HG03442 (cell line): ENCODE measurements around the gene RB1.
"Not testable (repeated sequence)": the region's sequence is repeated elsewhere in the genome, so short reads cannot be mapped to it uniquely, and the experiment has no call there.

Experiments used
- ATAC-seq: cut with Tn5 transposase; IDR thresholded peaks from one replicate; pipeline ENCODE4 v1.9.1; 2021; ENCODE audit warnings: mild to moderate bottlenecking, moderate library complexity; ENCODE audit not compliant: unreplicated experiment

Gene RB1

DNA sequence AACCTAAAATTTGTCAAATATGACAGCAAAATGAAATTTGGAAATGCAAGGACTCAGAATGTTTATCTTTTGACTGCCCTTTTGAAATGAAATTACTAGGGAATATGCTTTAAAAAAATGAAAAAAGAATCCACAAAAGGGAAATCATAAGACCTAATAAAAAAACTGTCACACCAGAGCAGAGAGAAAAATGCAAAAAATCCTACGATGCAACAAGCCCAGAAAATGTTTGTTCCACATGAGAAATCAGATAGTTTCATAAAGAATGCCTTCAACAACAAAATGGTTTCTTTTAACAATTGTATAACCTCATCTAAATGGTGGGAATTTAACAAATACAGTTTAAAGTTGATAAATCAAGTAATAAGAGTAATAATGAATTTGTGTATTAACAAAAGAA is 101.4 kb downstream of the RB1 start:
- ATAC-seq = no peak

- no peak for ATAC-seq
Observed at GRCh38 chr13:48405875-48406274, 102.3 kb downstream of the RB1 start.

GRCh38 chr13:48410199-48410598 is 106.6 kb downstream of the RB1 start:
- ATAC-seq = no peak

- no peak for ATAC-seq
Observed at GRCh38 chr13:48411147-48411794, 107.7 kb downstream of the RB1 start.

- ATAC-seq = no peak
Observed at GRCh38 chr13:48411841-48412531, 108.4 kb downstream of the RB1 start.

- no peak for ATAC-seq
Observed at GRCh38 chr13:48412881-48413351, 109.4 kb downstream of the RB1 start, which contains the start of gene LPAR6. TSS of gene LPAR6 (minus strand) at chr13:48413113. CDS start at chr13:48412423, 690 bp downstream.

DNA sequence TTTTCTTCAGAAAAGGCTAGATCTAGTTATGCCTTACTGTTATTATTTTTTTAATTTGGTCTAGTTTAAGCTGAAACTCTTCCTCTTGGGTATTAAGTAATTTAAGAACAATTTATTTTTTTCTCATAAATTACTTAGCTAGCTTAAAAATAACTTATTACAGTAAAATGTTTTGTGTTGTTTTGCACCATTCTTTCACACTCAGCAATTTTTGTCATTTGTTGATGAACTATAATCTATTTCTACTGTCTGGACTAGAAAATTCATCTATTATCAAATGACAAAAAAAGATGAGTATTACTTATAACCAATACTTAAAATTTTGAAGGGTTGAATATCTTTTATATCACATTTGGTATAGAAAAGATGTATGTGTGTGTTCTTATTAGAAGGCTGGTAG is 111.0 kb downstream of the RB1 start:
- no peak for ATAC-seq

DNA sequence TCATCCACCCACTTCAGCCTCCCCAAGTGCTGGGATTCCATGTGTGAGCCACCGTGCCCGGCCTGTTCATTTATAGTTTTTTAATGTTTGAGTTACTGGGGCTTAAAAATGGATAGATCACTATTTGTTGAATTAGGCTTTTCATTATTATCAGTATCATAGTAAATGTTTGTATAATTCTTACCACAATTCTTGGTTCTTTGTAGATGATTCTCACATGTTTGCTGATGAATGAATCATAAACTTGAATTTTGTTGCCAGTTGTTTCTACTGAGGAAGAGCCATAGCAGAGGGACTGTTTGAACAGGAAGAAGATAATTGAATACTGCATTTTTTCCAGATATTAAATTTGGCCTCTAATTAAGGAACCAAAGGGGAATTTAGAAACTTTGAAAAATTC is 112.0 kb downstream of the RB1 start:
- ATAC-seq = no peak

DNA sequence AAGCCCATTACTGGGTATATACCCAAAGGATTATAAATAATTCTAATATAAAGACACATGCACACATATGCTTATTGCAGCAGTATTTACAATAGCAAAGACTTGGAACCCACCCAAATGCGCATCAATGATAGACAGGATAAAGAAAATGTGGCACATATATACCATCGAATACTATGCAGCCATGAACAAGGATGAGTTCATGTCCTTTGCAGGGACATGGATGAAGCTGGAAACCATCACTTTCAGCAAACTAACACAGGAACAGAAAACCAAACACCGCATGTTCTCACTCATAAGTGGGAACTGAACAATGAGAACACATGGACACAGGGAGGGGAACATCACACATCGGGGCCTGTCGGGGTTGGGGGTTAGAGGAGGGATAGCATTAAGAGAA is 118.5 kb downstream of the RB1 start:
- ATAC-seq = not testable (repeated sequence)

DNA sequence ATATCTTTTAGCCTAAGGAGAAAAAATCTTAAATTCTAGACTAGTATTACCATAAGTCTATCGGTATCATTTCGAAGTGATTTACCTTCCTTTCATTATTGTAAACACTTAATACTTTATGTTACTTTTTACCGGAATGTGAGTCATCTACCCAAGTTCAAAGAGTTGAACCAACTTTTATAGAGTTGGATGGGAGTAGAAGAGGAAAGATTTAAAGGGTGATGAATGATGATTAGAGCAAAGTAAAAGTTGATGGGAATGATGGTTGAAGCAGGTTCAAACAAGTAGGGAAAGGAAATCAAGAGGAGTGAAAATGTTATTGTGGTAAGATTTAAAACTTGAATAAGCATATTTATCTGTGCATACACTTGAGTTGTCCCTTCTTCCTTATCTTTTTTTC is 120.7 kb downstream of the RB1 start:
- no peak for ATAC-seq

GRCh38 chr13:48426052-48426451 is 122.5 kb downstream of the RB1 start:
- ATAC-seq = no peak

DNA sequence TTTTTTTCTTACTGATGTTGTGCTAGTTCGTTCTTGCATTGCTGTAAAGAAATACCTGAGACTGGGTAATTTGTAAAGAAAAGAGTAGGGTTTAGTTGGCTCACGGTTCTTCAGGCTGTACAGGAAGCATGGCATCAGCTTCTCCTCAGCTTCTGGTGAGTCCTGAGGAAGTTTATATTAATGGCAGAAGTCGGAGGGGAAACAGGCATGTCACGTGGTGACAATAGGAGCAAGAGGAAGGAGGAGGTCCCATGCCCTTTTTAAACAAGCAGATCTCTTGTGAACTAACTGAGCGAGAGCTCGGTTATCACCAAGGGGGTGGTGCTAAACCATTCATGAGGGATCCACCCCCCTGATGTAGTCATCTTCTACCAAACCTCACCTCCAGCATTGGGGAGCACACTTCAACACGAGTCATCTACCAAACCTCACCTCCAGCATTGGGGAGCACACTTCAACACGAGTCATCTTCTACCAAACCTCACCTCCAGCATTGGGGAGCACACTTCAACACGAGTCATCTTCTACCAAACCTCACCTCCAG is 123.3 kb downstream of the RB1 start:
- ATAC-seq = not testable (repeated sequence)

DNA sequence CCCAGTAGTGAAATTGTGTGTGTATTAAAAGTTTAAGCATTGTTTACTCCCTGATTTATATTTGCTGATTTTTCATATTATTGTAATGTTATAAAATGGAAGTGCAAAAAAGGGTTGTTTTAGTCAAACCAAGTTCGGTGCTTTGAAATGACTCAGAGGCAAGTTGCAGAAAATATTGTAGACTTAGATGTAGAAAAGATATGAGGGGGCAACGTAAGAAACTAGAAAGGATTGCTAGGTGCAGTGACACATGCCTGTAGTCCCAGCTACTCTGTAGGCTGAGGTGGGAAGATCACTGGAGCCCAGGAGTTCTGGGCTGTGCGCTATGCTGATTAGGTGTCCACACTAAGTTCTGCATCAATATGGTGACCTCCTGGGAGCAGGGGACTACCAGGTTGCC is 125.5 kb downstream of the RB1 start:
- ATAC-seq = no peak

DNA sequence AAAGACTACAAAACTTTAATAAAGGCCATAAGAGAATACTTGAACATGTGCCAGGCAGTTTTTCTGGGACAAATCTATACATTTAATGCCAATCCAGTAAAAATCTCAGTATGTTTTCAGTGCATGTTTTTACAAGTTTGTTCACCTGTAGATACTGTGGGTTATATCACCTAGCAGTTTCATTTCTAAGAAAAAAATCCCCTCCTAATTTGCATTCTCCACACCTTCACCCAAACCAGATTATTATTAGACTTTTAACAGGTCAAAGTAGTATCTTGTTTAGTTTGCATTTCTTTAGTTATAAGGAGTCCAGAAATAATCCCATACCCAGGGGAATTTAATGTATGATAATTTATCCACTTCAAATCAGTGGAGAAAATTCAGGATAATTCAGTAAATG is 126.3 kb downstream of the RB1 start:
- ATAC-seq = peak; percentile 70

GRCh38 chr13:48431431-48431830 is 127.9 kb downstream of the RB1 start:
- no peak for ATAC-seq

DNA sequence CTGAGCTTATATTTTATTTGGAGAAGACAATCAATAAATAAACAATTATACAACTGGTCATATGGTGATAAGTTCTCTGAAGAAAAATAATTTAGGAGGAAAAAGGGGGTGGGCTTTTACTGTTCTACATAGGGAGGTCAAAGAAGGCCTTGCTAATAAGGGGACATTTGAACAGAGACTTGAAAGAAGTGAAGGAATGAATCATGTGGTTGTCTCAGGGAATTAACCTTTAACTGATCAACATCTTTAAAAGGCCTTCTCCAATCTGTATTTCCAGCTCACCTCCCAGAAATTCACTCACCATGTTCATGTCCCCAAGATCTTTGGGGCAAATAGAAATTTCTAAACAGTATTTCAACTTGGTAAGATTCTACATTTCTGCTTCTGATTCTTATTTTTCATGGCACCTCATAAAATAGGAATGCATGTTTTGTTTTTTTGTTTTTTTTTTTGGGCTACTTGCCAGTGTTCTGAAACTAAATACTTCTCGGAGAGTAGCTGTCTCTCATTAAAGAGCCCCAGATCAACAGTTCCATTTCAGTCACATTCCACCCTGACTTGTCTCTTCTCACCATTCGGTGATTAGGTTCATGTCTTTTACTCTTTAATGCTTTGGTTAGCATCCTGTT is 128.6 kb downstream of the RB1 start:
- ATAC-seq = no peak

DNA sequence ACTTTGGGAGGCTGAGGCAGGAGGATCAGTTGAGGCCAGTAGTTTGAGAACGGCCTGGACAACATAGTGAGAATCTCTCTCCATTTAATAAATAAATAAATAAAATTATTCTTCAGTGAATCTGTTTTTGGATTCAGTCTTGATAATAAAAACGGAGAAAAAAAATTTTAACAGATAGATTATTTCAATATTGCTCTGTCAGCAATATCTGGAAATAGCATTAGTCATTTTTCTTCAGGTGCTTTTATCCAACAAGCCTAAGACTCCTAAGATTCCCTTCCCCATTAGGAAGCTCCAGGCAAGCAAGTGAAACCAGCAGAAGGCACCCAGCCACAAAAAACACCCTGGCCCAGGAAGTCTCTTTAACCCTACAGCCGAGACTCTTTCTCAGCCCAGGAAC is 130.6 kb downstream of the RB1 start:
- ATAC-seq = no peak

- no peak for ATAC-seq
Observed at GRCh38 chr13:48436661-48437288, 133.2 kb downstream of the RB1 start.

DNA sequence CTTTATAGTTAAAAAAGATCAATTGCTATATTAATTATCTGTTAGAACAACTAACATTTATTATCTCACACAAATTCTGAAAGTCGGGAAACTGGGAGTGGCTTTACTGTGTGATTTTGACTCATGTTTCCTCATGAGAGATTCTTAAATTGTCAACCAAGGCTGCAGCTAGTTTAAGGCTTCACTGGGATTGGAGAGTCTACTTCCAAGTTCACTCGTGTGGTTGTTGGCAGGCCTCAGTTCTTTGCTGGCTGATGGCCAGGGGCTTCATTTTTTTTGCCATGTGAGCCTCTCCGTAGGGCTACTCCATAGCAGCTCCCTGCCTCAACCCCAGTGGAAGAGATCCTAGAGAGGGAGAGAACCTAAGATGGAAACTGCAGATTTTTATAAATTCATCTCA is 133.8 kb downstream of the RB1 start:
- ATAC-seq = no peak

GRCh38 chr13:48443442-48444208 is 140.1 kb downstream of the RB1 start:
- ATAC-seq = no peak

DNA sequence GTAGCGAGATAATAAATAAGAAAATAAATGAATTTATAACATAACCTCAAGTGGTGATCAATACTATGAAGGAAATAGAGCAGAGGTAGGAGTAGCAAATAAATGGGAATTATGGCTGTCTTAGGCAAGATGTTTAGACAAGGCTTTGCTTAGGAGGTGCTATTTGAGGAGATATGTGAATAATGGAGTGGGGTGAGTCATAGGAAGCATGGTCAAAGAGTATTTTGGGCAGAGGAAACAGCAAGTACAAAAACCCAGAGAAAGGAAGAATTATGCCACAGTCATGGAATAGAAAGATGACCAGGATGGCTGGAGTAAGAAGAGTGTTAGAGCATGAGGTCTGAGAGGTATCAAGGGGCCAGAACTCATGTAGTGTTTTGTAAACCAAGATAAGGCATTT is 142.9 kb downstream of the RB1 start:
- no peak for ATAC-seq
